CD4-positive, alpha-beta memory T cell (primary cell): Measurements from ENCODE around the gene REXO2. TPM values are rescaled to one million over a fixed set of nuclear protein-coding genes. Genes with fewer than 3 reads are reported as not detected.
A peak's percentile ranks its signal among the peaks of the same experiment; 100 is the strongest.

Experiments used
- CTCF ChIA-PET: fragments of 350-600 bp; sonication (Branson Sonifier 250); formaldehyde crosslinking; loops from one replicate; lab custom pipeline; 2021; ENCODE audit warnings: inconsistent platforms; ENCODE audit not compliant: partially characterized antibody; lab: Charles Lee
- POLR2A ChIA-PET: fragments of 350-600 bp; sonication (Branson Sonifier 250); formaldehyde crosslinking; loops from one replicate; lab custom pipeline; 2021; ENCODE audit not compliant: partially characterized antibody; lab: Charles Lee
- DNase-seq, 5 donors: peaks; one replicate each; pipeline versions ENCODE4 v3.0.0 to v3.0.0-alpha.2; 2020 to 2022; ENCODE audit warnings: mixed read lengths in 1 of 5
- H3K27ac ChIP-seq: one replicate; pipeline ENCODE4 v1.7.0; 2013; ENCODE audit warnings: low read depth, low read length
- H3K27me3 ChIP-seq: 2 replicates; pipeline ENCODE4 v1.7.0; 2013; ENCODE audit warnings: mild to moderate bottlenecking, low read length, moderate library complexity; ENCODE audit not compliant: insufficient read depth
- H3K36me3 ChIP-seq: 2 replicates; pipeline ENCODE4 v1.7.0; 2013; ENCODE audit warnings: mild to moderate bottlenecking, low read length, moderate library complexity; ENCODE audit not compliant: insufficient read depth
- H3K4me1 ChIP-seq: 2 replicates; pipeline ENCODE4 v1.7.0; 2013; ENCODE audit warnings: mild to moderate bottlenecking, low read length, moderate library complexity; ENCODE audit not compliant: insufficient read depth
- H3K4me3 ChIP-seq, 2 donors: one replicate each; pipeline ENCODE4 v1.7.0; 2013; ENCODE audit warnings: low read length in 2 of 2, mild to moderate bottlenecking in 1 of 2
- H3K9me3 ChIP-seq, 2 donors: one replicate each; pipeline ENCODE4 v1.7.0; 2013; ENCODE audit warnings: low read length in 2 of 2, control low read depth in 1 of 2; ENCODE audit not compliant: control insufficient read depth in 1 of 2
- H3K27ac Mint-ChIP-seq, 7 donors: one replicate each; pipeline ENCODE4 v1.8.0; 2020 to 2021; ENCODE audit warnings: mixed read lengths in 7 of 7, mild to moderate bottlenecking in 6 of 7, inconsistent platforms in 3 of 7, moderate library complexity in 3 of 7
- H3K27me3 Mint-ChIP-seq, 2 donors: one replicate each; pipeline ENCODE4 v1.8.0; 2020 to 2021; ENCODE audit warnings: mixed read lengths in 2 of 2
- H3K36me3 Mint-ChIP-seq, 2 donors: one replicate each; pipeline ENCODE4 v1.8.0; 2020 to 2021; ENCODE audit warnings: mixed read lengths in 2 of 2, inconsistent platforms in 1 of 2, mild to moderate bottlenecking in 1 of 2
- H3K4me1 Mint-ChIP-seq, 4 donors: one replicate each; pipeline ENCODE4 v1.8.0; 2020 to 2021; ENCODE audit warnings: mixed read lengths in 4 of 4, mild to moderate bottlenecking in 1 of 4
- H3K4me3 Mint-ChIP-seq, 8 donors: one replicate each; pipeline ENCODE4 v1.8.0; 2020 to 2021; ENCODE audit warnings: mixed read lengths in 8 of 8, mild to moderate bottlenecking in 7 of 8, moderate library complexity in 6 of 8, inconsistent platforms in 3 of 8
- H3K9me3 Mint-ChIP-seq, 8 donors: one replicate each; pipeline ENCODE4 v1.8.0; 2020 to 2021; ENCODE audit warnings: mixed read lengths in 8 of 8, mild to moderate bottlenecking in 5 of 8, inconsistent platforms in 3 of 8, moderate library complexity in 1 of 8
- intact Hi-C: fragments of 100-400 bp; cut with micrococcal nuclease; formaldehyde crosslinking; loops from one replicate; pipeline ENCODE4 v1.15.1; 2023
- polyA plus RNA-seq, 2 donors: library from polyadenylated mRNA; unstranded; fragments of 300-500 nt; fragmentation: Illumina TruSeq; gene quantifications; one replicate each; pipeline ENCODE4 v1.2.3, GENCODE V29; 2021
- total RNA-seq, 2 experiments: library from RNA; stranded (reverse); gene quantifications; one replicate each; pipeline ENCODE4 v1.2.3, GENCODE V29; 2021

REXO2 gene
- total and polyA plus RNA-seq, 4 experiments from 2014 or later = 60.0 to 101 (median 67.6) TPM

DNA sequence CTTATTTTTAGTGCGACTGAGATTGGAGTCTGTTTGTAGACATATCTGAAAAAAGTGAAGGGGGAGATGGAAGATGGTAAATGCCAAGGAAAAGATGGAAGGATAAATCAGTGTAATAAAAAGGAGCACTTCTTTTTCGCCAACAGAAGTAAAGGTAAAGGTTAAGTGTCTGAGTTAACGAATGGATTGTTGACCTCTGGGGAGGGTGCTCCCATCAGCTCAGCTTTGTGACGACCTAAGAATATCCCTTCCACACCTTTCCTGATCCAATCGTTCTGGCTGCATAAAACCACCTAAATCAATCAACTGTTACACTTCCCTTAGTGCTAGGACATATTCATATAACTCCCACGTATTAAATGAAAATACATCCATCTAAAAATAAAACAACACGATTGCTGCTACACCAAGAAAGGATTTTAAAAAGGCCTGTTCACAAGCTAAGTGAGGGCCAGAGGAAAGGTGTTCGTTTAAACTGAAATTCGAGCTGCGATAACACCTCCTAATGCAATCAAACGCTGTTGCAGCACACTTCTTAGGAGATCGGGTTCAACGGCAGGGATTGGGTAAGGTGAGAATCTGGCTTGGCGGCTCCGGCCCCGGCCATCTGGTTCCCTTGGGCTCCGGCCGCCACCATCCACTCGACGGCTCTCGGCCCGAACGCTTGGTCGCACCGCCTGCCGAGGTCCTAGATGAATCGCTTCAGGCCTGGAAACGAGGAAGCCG, 39.6 kb upstream of the REXO2 start:
- DNase-seq = no peak
- H3K27ac Mint-ChIP-seq = peak overlapping the region; percentile 97 to 99 (median 99)
- Histone ChIP-seq H3K4me3 (peak overlapping the region; percentile 86 to 96), H3K36me3 (no peaks in the 10 kb centered on the region), H3K27ac (peak overlapping the region; percentile 97), H3K4me1 (peaks cover 48% of the 10 kb centered on the region), H3K9me3 (no peaks in the 10 kb centered on the region), H3K27me3 (no peaks in the 10 kb centered on the region)
- POLR2A ChIA-PET = interaction anchor here (1.7 to 3.1 kb wide), 2 partner anchors 41 to 43 kb away, joined by 4 to 25 read pairs; partner anchors contain the start of gene REXO2
- H3K9me3 Mint-ChIP-seq = no peaks in the 10 kb centered on the region
- peaks cover 29 to 56% (median 42%) of the 10 kb centered on the region in 4 donors for H3K4me1 Mint-ChIP-seq
- CTCF ChIA-PET = no interaction called here
- H3K27me3 Mint-ChIP-seq = no peaks in the 10 kb centered on the region
- H3K4me3 Mint-ChIP-seq = peak overlapping the region; percentile 92 to 99 (median 97)
- intact Hi-C loops = loop anchor here (1.0 to 5.0 kb wide), 6 partner anchors 40 to 1082 kb away; partner anchors contain the start of genes REXO2 and USP28
- peaks cover 8 to 26% of the 10 kb centered on the region in 2 donors for H3K36me3 Mint-ChIP-seq

DNA sequence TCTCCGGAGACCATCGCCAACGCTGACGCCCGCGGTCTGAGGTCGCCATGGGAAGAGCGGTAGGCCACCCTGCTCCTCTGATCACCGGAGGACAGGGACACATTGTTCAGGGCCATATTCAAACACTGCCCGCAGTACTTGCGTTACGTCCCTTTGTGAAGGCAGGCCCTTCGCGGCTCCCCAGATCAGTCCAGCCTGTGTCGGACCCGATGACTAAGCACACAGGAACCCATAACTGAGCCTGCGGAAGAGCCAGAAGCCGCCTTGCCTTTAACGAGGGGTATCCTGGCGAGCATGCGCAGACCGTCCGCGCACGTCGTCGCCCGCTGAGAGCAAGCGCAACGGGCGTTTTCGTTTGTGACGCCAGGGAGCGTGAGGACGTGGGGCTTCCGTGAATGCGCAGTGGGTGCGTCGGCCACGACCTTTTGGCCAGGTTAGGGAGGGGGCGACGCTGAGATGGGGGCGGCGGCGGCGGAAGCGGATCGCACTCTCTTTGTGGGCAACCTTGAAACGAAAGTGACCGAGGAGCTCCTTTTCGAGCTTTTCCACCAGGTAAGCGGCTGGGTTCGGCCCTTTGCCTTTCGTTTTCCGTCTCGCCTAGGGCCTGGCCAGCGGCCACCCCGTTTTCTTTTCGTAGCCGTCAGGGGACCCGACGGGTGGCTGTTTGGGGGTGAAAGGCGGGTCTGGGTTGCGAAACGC, 38.9 kb upstream of the REXO2 start, which contains the start of the genes C11orf71 and RBM7:
TSS of gene C11orf71 (minus strand) at position 296 of the 699 bp plus-strand sequence. CDS start at position 116, 180 bp downstream.
TSS of gene RBM7 (plus strand) at position 451 of the 699 bp plus-strand sequence. CDS start at position 457, 6 bp downstream.
- Histone ChIP-seq H3K27me3 (no peaks in the 10 kb centered on the region), H3K27ac (peak within 1 kb of the TSS; percentile 97), H3K36me3 (peaks cover 5% of the 10 kb centered on the region), H3K9me3 (no peaks in the 10 kb centered on the region), H3K4me3 (peak within 1 kb of the TSS; percentile 86 to 96), H3K4me1 (peaks cover 55% of the 10 kb centered on the region)
- CTCF ChIA-PET = no interaction called here
- H3K27me3 Mint-ChIP-seq = no peaks in the 10 kb centered on the region
- H3K4me3 Mint-ChIP-seq = peak within 1 kb of the TSS; percentile 92 to 99 (median 97)
- H3K4me1 Mint-ChIP-seq = peaks cover 33 to 63% (median 47%) of the 10 kb centered on the region in 4 donors
- no peaks in the 10 kb centered on the region for H3K9me3 Mint-ChIP-seq
- peaks cover 14 to 33% of the 10 kb centered on the region in 2 donors for H3K36me3 Mint-ChIP-seq
- intact Hi-C loops = loop anchor here (1.0 to 5.0 kb wide), 6 partner anchors 39 to 1083 kb away; partner anchors contain the start of genes REXO2 and USP28
- H3K27ac Mint-ChIP-seq = peak within 1 kb of the TSS; percentile 97 to 99 (median 99)
- peak; percentile 96 to 98 (median 98) for DNase-seq
- POLR2A ChIA-PET = interaction anchor here (0.7 to 3.1 kb wide), 5 partner anchors 11 to 217 kb away, joined by 3 to 25 read pairs (median 3); partner anchors contain the start of gene REXO2

DNA sequence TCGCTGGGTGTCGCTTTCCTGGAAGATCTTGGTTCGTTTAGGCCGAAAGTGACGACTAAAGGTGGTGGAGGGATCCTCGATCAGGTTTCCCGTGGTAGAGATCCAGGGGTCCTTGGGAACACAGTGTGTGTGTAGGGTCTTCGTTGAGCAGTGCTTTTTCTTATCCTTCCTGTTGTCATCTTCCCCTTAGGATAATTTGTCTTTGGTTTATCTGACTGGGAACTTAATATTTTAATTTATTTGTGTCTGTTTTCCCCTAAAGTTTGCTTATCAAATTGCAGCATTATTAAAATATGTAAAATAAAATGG, 38.4 kb upstream of the REXO2 start:
- peak overlapping the region; percentile 97 to 99 (median 99) for H3K27ac Mint-ChIP-seq
- Histone ChIP-seq H3K36me3 (peaks cover 8% of the 10 kb centered on the region), H3K27ac (peak overlapping the region; percentile 97), H3K4me1 (peaks cover 58% of the 10 kb centered on the region), H3K9me3 (no peaks in the 10 kb centered on the region), H3K27me3 (no peaks in the 10 kb centered on the region), H3K4me3 (peak overlapping the region; percentile 61 to 96)
- no peak for DNase-seq
- intact Hi-C loops = loop anchor here (1.0 to 5.0 kb wide), 6 partner anchors 38 to 1084 kb away; partner anchors contain the start of genes REXO2 and USP28
- POLR2A ChIA-PET = interaction anchor here (0.7 to 3.1 kb wide), 5 partner anchors 11 to 217 kb away, joined by 3 to 25 read pairs (median 3); partner anchors contain the start of gene REXO2
- H3K4me3 Mint-ChIP-seq = peak overlapping the region; percentile 92 to 99 (median 97)
- no peaks in the 10 kb centered on the region for H3K9me3 Mint-ChIP-seq
- CTCF ChIA-PET = no interaction called here
- H3K27me3 Mint-ChIP-seq = no peaks in the 10 kb centered on the region
- peaks cover 35 to 68% (median 51%) of the 10 kb centered on the region in 4 donors for H3K4me1 Mint-ChIP-seq
- peaks cover 19 to 38% of the 10 kb centered on the region in 2 donors for H3K36me3 Mint-ChIP-seq

DNA sequence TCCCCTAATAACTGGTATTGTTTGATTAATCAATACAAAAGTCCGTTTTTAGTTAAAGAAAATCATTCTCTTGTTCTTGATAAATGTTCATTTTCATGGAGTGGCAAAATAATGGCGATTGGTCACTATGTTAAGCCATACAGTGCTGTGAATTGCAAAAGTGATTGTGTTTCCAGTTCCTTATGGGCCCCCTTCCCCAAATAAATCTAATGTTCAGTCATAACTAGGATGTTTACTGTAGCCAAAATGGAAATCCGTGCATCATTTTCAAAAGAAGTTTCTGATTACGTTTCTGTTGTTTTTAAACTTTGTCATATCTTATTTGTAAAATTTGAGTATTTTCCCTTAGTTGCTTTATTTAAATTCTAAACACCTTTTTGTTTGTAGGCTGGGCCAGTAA, 38.0 kb upstream of the REXO2 start:
- Histone ChIP-seq H3K4me1 (peaks cover 58% of the 10 kb centered on the region), H3K36me3 (peaks cover 12% of the 10 kb centered on the region), H3K9me3 (no peaks in the 10 kb centered on the region), H3K27ac (peak overlapping the region; percentile 97), H3K27me3 (no peaks in the 10 kb centered on the region), H3K4me3 (peak overlapping the region; percentile 61 to 96)
- DNase-seq = no peak
- peaks cover 35 to 71% (median 53%) of the 10 kb centered on the region in 4 donors for H3K4me1 Mint-ChIP-seq
- CTCF ChIA-PET = no interaction called here
- POLR2A ChIA-PET = interaction anchor here (1.2 kb wide), 1 partner anchor 38 kb away, joined by 3 read pairs; the partner anchor contains the start of gene REXO2
- no peaks in the 10 kb centered on the region for H3K27me3 Mint-ChIP-seq
- peaks cover 23 to 42% of the 10 kb centered on the region in 2 donors for H3K36me3 Mint-ChIP-seq
- peak overlapping the region; percentile 92 to 99 (median 97) for H3K4me3 Mint-ChIP-seq
- no peaks in the 10 kb centered on the region for H3K9me3 Mint-ChIP-seq
- intact Hi-C loops = loop anchor here (2.0 to 5.0 kb wide), 4 partner anchors 53 to 1084 kb away; no protein-coding TSS in a partner anchor
- peak overlapping the region; percentile 97 to 99 (median 99) for H3K27ac Mint-ChIP-seq

DNA sequence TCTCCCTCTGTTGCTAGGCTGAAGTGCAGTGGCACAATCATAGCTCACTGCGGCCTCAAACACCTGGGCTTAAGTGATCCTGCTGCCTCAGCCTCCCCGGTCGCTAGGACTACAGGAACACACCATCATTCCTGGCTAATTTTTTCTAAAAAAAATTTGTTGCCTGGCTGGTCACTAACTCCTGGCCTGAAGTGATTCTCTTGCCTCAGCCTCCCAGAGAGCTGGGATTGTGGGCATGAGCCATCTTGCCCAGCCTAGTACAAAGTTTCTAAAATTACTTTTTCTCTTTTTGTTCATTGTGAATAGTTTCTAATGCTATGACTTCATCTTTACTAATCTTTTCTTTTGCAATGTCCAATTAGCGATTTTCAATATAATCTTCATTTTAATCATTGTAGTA, 26.3 kb upstream of the REXO2 start:
- no peaks in the 10 kb centered on the region for H3K9me3 Mint-ChIP-seq
- peak overlapping the region in 2 of 7 donors; percentile 43 to 68 for H3K27ac Mint-ChIP-seq
- no peaks in the 10 kb centered on the region for H3K9me3 ChIP-seq
- no peaks in the 10 kb centered on the region for H3K27me3 ChIP-seq
- POLR2A ChIA-PET = interaction anchor here (1.5 kb wide), 1 partner anchor 9 kb away, joined by 3 read pairs; no protein-coding TSS in a partner anchor
- H3K27me3 Mint-ChIP-seq = no peaks in the 10 kb centered on the region
- no peak overlapping the region for H3K4me3 ChIP-seq
- DNase-seq = no peak
- H3K4me3 Mint-ChIP-seq = no peak overlapping the region
- H3K4me1 ChIP-seq = no peaks in the 10 kb centered on the region
- intact Hi-C loops = no loop called here
- peaks cover 17 to 26% of the 10 kb centered on the region in 2 donors for H3K36me3 Mint-ChIP-seq
- H3K4me1 Mint-ChIP-seq = peaks cover 0 to 1% (median 0%) of the 10 kb centered on the region in 4 donors
- H3K36me3 ChIP-seq = peaks cover 12% of the 10 kb centered on the region
- H3K27ac ChIP-seq = no peak overlapping the region
- CTCF ChIA-PET = no interaction called here

DNA sequence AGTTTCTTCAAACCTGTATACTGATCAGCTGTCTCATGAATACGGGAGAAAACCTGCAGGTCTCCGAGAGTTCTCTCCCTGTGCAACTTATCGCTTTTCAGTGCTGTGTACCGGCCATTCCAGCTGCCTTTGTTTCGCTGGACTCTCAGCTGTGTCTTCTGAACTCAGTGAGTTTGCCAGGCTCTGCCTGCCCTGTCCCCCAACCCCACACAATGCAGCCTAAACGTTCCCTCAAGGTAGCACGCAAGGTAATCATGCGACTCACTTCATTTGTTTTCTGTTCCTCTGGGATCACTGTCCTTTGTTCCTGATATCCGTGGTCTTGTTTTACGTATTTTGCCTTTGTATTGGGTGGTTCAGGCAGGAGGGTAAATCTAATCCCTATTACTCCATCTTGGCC, 25.3 kb upstream of the REXO2 start:
- Histone ChIP-seq H3K27me3 (no peaks in the 10 kb centered on the region), H3K4me1 (no peaks in the 10 kb centered on the region), H3K27ac (no peak overlapping the region), H3K36me3 (peaks cover 9% of the 10 kb centered on the region), H3K9me3 (no peaks in the 10 kb centered on the region), H3K4me3 (no peak overlapping the region)
- H3K27ac Mint-ChIP-seq = no peak overlapping the region
- H3K4me1 Mint-ChIP-seq = peaks cover 0 to 1% (median 0%) of the 10 kb centered on the region in 4 donors
- no peak overlapping the region for H3K4me3 Mint-ChIP-seq
- intact Hi-C loops = no loop called here
- no peaks in the 10 kb centered on the region for H3K9me3 Mint-ChIP-seq
- no peak for DNase-seq
- H3K36me3 Mint-ChIP-seq = peaks cover 15 to 22% of the 10 kb centered on the region in 2 donors
- CTCF ChIA-PET = no interaction called here
- POLR2A ChIA-PET = interaction anchor here (1.5 kb wide), 1 partner anchor 10 kb away, joined by 3 read pairs; no protein-coding TSS in a partner anchor
- H3K27me3 Mint-ChIP-seq = no peaks in the 10 kb centered on the region
